ENCODE data around the gene GZMM. TPM values are rescaled to one million over a fixed set of nuclear protein-coding genes. Genes with fewer than 3 reads are reported as not detected.

The GZMM gene
- total RNA-seq, 6 experiments from 2014 or later: 0.59 to 0.95 (median 0.74) TPM; not detected in 3

GRCh38 chr19:575527-576506 lies 32.0 kb downstream of the GZMM start:
- peaks cover 0 to 11% (median 3%) of the 10 kb centered on the region in 4 donors for H3K36me3 ChIP-seq
- no peaks in the 10 kb centered on the region for H3K27me3 ChIP-seq
- ATAC-seq (no peak), DNase-seq (peak in 1 of 3 donors; percentile 52)
- H3K4me3 ChIP-seq: peak overlapping the region; percentile 20 to 35 (median 31)
- TF ChIP-seq POLR2A (IDR thresholded peaks at IDR 0.05) (no peak), CTCF (IDR thresholded peaks at IDR 0.05) (no peak)
- intact Hi-C loops (cut with DNase I): no loop called here
- 100% methylated on average over 3 of the region's 38 CpGs for WGBS (ENCODE audit: insufficient coverage, low coverage, low lambda C conversion rate, missing lambda C conversion rate)
- H3K9me3 ChIP-seq: no peaks in the 10 kb centered on the region
- H3K4me1 ChIP-seq: peaks cover 0 to 38% (median 14%) of the 10 kb centered on the region in 4 donors
- no peak overlapping the region for H3K27ac ChIP-seq

- Histone ChIP-seq H3K4me3 (no peak overlapping the region), H3K36me3 (peaks cover 0 to 18% (median 8%) of the 10 kb centered on the region in 4 donors), H3K27ac (no peak overlapping the region), H3K9me3 (no peaks in the 10 kb centered on the region), H3K27me3 (no peaks in the 10 kb centered on the region), H3K4me1 (peaks cover 0 to 33% (median 14%) of the 10 kb centered on the region in 4 donors)
- ATAC-seq (no peak), DNase-seq (peak in 1 of 3 donors; percentile 47)
- WGBS (ENCODE audit: insufficient coverage, low coverage, low lambda C conversion rate, missing lambda C conversion rate): 37% methylated on average over 2 of the region's 28 CpGs
- intact Hi-C loops (cut with DNase I): no loop called here
- no peak for TF ChIP-seq POLR2A (IDR thresholded peaks at IDR 0.05)
- no peak for TF ChIP-seq CTCF (IDR thresholded peaks at IDR 0.05)
These were observed 33.0 kb downstream of the GZMM start for GRCh38 chr19:576768-577438.

GRCh38 chr19:577439-578392 lies 33.9 kb downstream of the GZMM start:
- Histone ChIP-seq H3K4me3 (no peak overlapping the region), H3K27me3 (no peaks in the 10 kb centered on the region), H3K4me1 (peaks cover 0 to 33% (median 14%) of the 10 kb centered on the region in 4 donors), H3K36me3 (peaks cover 0 to 22% (median 10%) of the 10 kb centered on the region in 4 donors), H3K9me3 (no peaks in the 10 kb centered on the region), H3K27ac (no peak overlapping the region)
- DNase-seq (peak in 2 of 3 donors; percentile 18 to 49), ATAC-seq (no peak)
- intact Hi-C loops (cut with DNase I): no loop called here
- TF ChIP-seq POLR2A (IDR thresholded peaks at IDR 0.05): no peak
- TF ChIP-seq CTCF (IDR thresholded peaks at IDR 0.05): no peak
- 86% methylated on average over 16 of the region's 66 CpGs for WGBS (ENCODE audit: insufficient coverage, low coverage, low lambda C conversion rate, missing lambda C conversion rate)

Data from right lobe of liver (tissue), 6 donors.